ENCODE measurements around the gene CTNND2.

- TF ChIP-seq CTCF (IDR thresholded peaks at IDR 0.05 in 4 of 5, conservative IDR thresholded peaks at IDR 0.05 in 1 of 5) = no peak
- TF ChIP-seq POLR2A (IDR thresholded peaks at IDR 0.05) = no peak
Measured at GRCh38 chr5:11579351-11579750, 324.9 kb downstream of the CTNND2 start.
